Kidney capillary endothelial cell (primary cell): ENCODE data around the gene UMODL1.

Experiments used
- DNase-seq: peaks from one replicate; pipeline ENCODE4 v3.0.0-alpha.2; 2018; ENCODE audit warnings: low spot score

Gene UMODL1

GRCh38 chr21:42149656-42150473, 78.7 kb downstream of the UMODL1 start:
- no peak for DNase-seq

GRCh38 chr21:42150474-42151085, 79.5 kb downstream of the UMODL1 start:
- DNase-seq: no peak

- no peak for DNase-seq
Observed at GRCh38 chr21:42151148-42151947, 80.2 kb downstream of the UMODL1 start.

- DNase-seq: no peak
Observed at GRCh38 chr21:42151948-42152220, 80.8 kb downstream of the UMODL1 start.

- no peak for DNase-seq
Observed at GRCh38 chr21:42153046-42153686, 82.0 kb downstream of the UMODL1 start.

GRCh38 chr21:42153746-42154145, 82.6 kb downstream of the UMODL1 start:
- no peak for DNase-seq

GRCh38 chr21:42154237-42155044, 83.3 kb downstream of the UMODL1 start:
- DNase-seq: no peak

GRCh38 chr21:42155045-42155855, 84.1 kb downstream of the UMODL1 start:
- DNase-seq: no peak

- no peak for DNase-seq
Observed at GRCh38 chr21:42156690-42157605, 85.8 kb downstream of the UMODL1 start.

GRCh38 chr21:42157606-42158310, 86.6 kb downstream of the UMODL1 start:
- no peak for DNase-seq

GRCh38 chr21:42158846-42159245, 87.7 kb downstream of the UMODL1 start:
- DNase-seq: no peak

GRCh38 chr21:42159560-42160110, 88.5 kb downstream of the UMODL1 start:
- no peak for DNase-seq

- no peak for DNase-seq
Observed at GRCh38 chr21:42160111-42160721, 89.1 kb downstream of the UMODL1 start.

- DNase-seq: no peak
Observed at GRCh38 chr21:42160765-42161164, 89.6 kb downstream of the UMODL1 start.

GRCh38 chr21:42161401-42161955, 90.4 kb downstream of the UMODL1 start:
- DNase-seq: no peak

GRCh38 chr21:42161956-42162681, 91.0 kb downstream of the UMODL1 start:
- no peak for DNase-seq

- no peak for DNase-seq
Observed at GRCh38 chr21:42162831-42163510, 91.9 kb downstream of the UMODL1 start.
